HCT116 (cell line): ENCODE data around the gene COMMD1. TPM values are rescaled to one million over a fixed set of nuclear protein-coding genes. Genes with fewer than 3 reads are reported as not detected.

Experiments used
- ATAC-seq: fragments of 200-7000 bp; cut with Tn5 transposase; 2 replicates; pipeline ENCODE4 v1.9.1; 2020; ENCODE audit warnings: mild to moderate bottlenecking, moderate library complexity
- BruUV-seq: library from RNA; stranded (reverse); fragments of 400-500 nt; replicated peaks from 2 replicates; lab custom pipeline; 2021; lab: Mats Ljungman, UMichigan
- CTCF ChIA-PET: fragments of 300-600 bp; sonication (Branson Sonifier 250); formaldehyde crosslinking; loops from one replicate; lab custom pipeline; 2021; ENCODE audit warnings: antibody characterized with exemption; lab: Charles Lee
- POLR2A ChIA-PET: fragments of 300-600, 350-600 bp; sonication (Branson Sonifier 250); formaldehyde crosslinking; loops from one replicate; lab custom pipeline; 2021; ENCODE audit warnings: antibody characterized with exemption; lab: Charles Lee
- RAD21 ChIA-PET, 2 experiments: fragments of 300-600 bp; sonication (Branson Sonifier 250); formaldehyde crosslinking; loops; one replicate each; lab custom pipeline; 2023; ENCODE audit warnings: low total read pairs in 2 of 2; ENCODE audit not compliant: uncharacterized antibody in 2 of 2, unreplicated experiment in 2 of 2, low non-redundant PET in 1 of 2; lab: Charles Lee
- DNase-seq: peaks from one replicate; pipeline ENCODE4 v3.0.0-alpha.2; 2010; ENCODE audit warnings: low read depth, low spot score
- H2AFZ ChIP-seq: fragments of 200-600 bp; shearing (Covaris generic), sonication (generic); 2 replicates; pipeline ENCODE4 v1.6.1; 2017; ENCODE audit warnings: low read depth, mixed run types, mixed read lengths, antibody characterized with exemption, low read length; ENCODE audit not compliant: poor library complexity, severe bottlenecking
- H3K27ac ChIP-seq: 2 replicates; pipeline ENCODE4 v1.5.1; 2012; ENCODE audit warnings: low read depth, low read length
- H3K27me3 ChIP-seq: fragments of 200-600 bp; sonication (generic); 2 replicates; pipeline ENCODE4 v1.6.1; 2016; ENCODE audit warnings: mixed run types, low read length, mixed read lengths; ENCODE audit not compliant: insufficient read depth
- H3K36me3 ChIP-seq, 2 experiments: fragments of 200-500 bp in 1 of 2; fragments of 200-600 bp in 1 of 2; sonication (Bioruptor generic) in 1 of 2; sonication (generic) in 1 of 2; 2 replicates each; pipeline versions ENCODE4 v1.5.1 to v1.6.1; 2014 to 2016; ENCODE audit warnings: low read length in 2 of 2, inconsistent platforms in 1 of 2, mixed read lengths in 1 of 2, mixed run types in 1 of 2; ENCODE audit not compliant: insufficient read depth in 2 of 2, control insufficient read depth in 1 of 2
- H3K4me1 ChIP-seq, 2 experiments: fragments of 200-600 bp in 1 of 2; sonication (generic) in 1 of 2; 2 replicates each; pipeline versions ENCODE4 v1.5.1 to v1.6.1; 2012 to 2017; ENCODE audit warnings: low read length in 2 of 2, inconsistent platforms in 1 of 2, mild to moderate bottlenecking in 1 of 2, mixed read lengths in 1 of 2, mixed run types in 1 of 2, moderate library complexity in 1 of 2; ENCODE audit not compliant: insufficient read depth in 2 of 2, control insufficient read depth in 1 of 2
- H3K4me2 ChIP-seq: fragments of 200-600 bp; sonication (generic); 2 replicates; pipeline ENCODE4 v1.6.1; 2017; ENCODE audit warnings: mixed run types, low read length, mixed read lengths
- H3K4me3 ChIP-seq, 2 experiments: fragments of 200-600 bp in 1 of 2; sonication (generic) in 1 of 2; replicated peaks in 1 of 2; 2 replicates each; pipeline ENCODE4 v1.5.1; 2011 to 2016; ENCODE audit warnings: low read length in 2 of 2, control low read depth in 1 of 2, low read depth in 1 of 2, mild to moderate bottlenecking in 1 of 2, mixed read lengths in 1 of 2, mixed run types in 1 of 2
- H3K79me2 ChIP-seq: fragments of 200-600 bp; sonication (generic); 2 replicates; pipeline ENCODE4 v1.6.1; 2017; ENCODE audit warnings: mild to moderate bottlenecking, mixed run types, low read length, moderate library complexity, mixed read lengths; ENCODE audit not compliant: insufficient read depth
- H3K9ac ChIP-seq: fragments of 200-600 bp; sonication (generic); 2 replicates; pipeline ENCODE4 v1.6.1; 2016; ENCODE audit warnings: low read length, mixed read lengths
- H3K9me2 ChIP-seq: fragments of 200-600 bp; sonication (generic), shearing (Covaris generic); 2 replicates; pipeline ENCODE4 v1.6.1; 2017; ENCODE audit warnings: mixed run types, mild to moderate bottlenecking, moderate library complexity; ENCODE audit not compliant: insufficient read depth
- H3K9me3 ChIP-seq, 2 experiments: fragments of 200-500 bp in 1 of 2; fragments of 200-600 bp in 1 of 2; sonication (Bioruptor generic) in 1 of 2; sonication (generic) in 1 of 2; 2 replicates each; pipeline ENCODE4 v1.6.1; 2014 to 2017; ENCODE audit warnings: low read length in 2 of 2, mixed read lengths in 2 of 2, inconsistent platforms in 1 of 2, low read depth in 1 of 2, mild to moderate bottlenecking in 1 of 2, mixed run types in 1 of 2, moderate library complexity in 1 of 2; ENCODE audit not compliant: control insufficient read depth in 1 of 2, insufficient read depth in 1 of 2
- H4K20me1 ChIP-seq: fragments of 200-600 bp; sonication (generic), shearing (Covaris generic); 2 replicates; pipeline ENCODE4 v1.6.1; 2017; ENCODE audit warnings: mixed run types, mild to moderate bottlenecking, moderate library complexity; ENCODE audit not compliant: insufficient read depth
- ATF3 ChIP-seq: IDR thresholded peaks from 2 replicates; pipeline ENCODE4 v1.6.1; 2012
- CBX3 ChIP-seq: IDR thresholded peaks from 2 replicates; pipeline ENCODE4 v1.6.1; 2012; ENCODE audit warnings: low read depth
- CEBPB ChIP-seq: IDR thresholded peaks from 2 replicates; pipeline ENCODE4 v1.6.1; 2012; ENCODE audit warnings: low read depth
- EGR1 ChIP-seq: IDR thresholded peaks from 2 replicates; pipeline ENCODE4 v1.6.1; 2012; ENCODE audit warnings: low read depth
- ELF1 ChIP-seq: IDR thresholded peaks from 2 replicates; pipeline ENCODE4 v1.6.1; 2012; ENCODE audit warnings: low read depth, borderline replicate concordance
- EZH2phosphoT487 ChIP-seq: fragments of 200-600 bp; IDR thresholded peaks from 2 replicates; pipeline ENCODE4 v1.6.1; 2018; ENCODE audit warnings: antibody characterized with exemption, borderline replicate concordance
- FOSL1 ChIP-seq: IDR thresholded peaks from 2 replicates; pipeline ENCODE4 v1.6.1; 2012; ENCODE audit warnings: low read depth
- MAX ChIP-seq: IDR thresholded peaks from 2 replicates; pipeline ENCODE4 v1.6.1; 2012
- POLR2A ChIP-seq: IDR thresholded peaks from 2 replicates; pipeline ENCODE4 v1.7.0; 2011; ENCODE audit warnings: borderline replicate concordance; ENCODE audit not compliant: insufficient read depth, insufficient read length; ENCODE audit errors: extremely low read depth
- POLR2AphosphoS5 ChIP-seq: IDR thresholded peaks from 2 replicates; pipeline ENCODE4 v1.6.1; 2011; ENCODE audit warnings: mild to moderate bottlenecking, low read depth, low read length, moderate library complexity
- REST ChIP-seq: IDR thresholded peaks from 2 replicates; pipeline ENCODE4 v1.6.1; 2012; ENCODE audit warnings: low read depth
- SIN3A ChIP-seq: IDR thresholded peaks from 2 replicates; pipeline ENCODE4 v1.6.1; 2012; ENCODE audit warnings: low read depth
- SP1 ChIP-seq: IDR thresholded peaks from 2 replicates; pipeline ENCODE4 v1.6.1; 2012; ENCODE audit warnings: low read depth
- SRF ChIP-seq: IDR thresholded peaks from 2 replicates; pipeline ENCODE4 v1.6.1; 2012; ENCODE audit warnings: low read depth
- TCF7L2 ChIP-seq: IDR thresholded peaks from 2 replicates; pipeline ENCODE4 v1.7.0; 2011; ENCODE audit warnings: borderline replicate concordance, inconsistent platforms; ENCODE audit not compliant: insufficient read depth, insufficient read length; ENCODE audit errors: extremely low read depth
- ZFX ChIP-seq: fragments of 450-650 bp; IDR thresholded peaks from 2 replicates; pipeline ENCODE4 v1.6.1; 2017
- ZNF274 ChIP-seq: fragments of 200-500 bp; sonication (Bioruptor generic); IDR thresholded peaks from 2 replicates; pipeline ENCODE4 v1.6.1; 2014; ENCODE audit warnings: mild to moderate bottlenecking, low read depth, low read length, inconsistent platforms
- intact Hi-C: fragments of 100-400 bp; cut with micrococcal nuclease; formaldehyde crosslinking; loops from 2 replicates; pipeline ENCODE4 v1.10.0; 2022
- total RNA-seq: library from RNA; stranded (reverse); gene quantifications from one replicate; pipeline ENCODE4 v1.2.1, GENCODE V29; 2021; ENCODE audit not compliant: unreplicated experiment

COMMD1 gene
- total RNA-seq, 1 experiment from 2014 or later = 16.1 TPM

GRCh38 chr2:61993422-61994024 is 88.0 kb downstream of the COMMD1 start (continued):
- no peak for TF ChIP-seq REST
- TF ChIP-seq, all 23 proteins: peak for 2

DNA sequence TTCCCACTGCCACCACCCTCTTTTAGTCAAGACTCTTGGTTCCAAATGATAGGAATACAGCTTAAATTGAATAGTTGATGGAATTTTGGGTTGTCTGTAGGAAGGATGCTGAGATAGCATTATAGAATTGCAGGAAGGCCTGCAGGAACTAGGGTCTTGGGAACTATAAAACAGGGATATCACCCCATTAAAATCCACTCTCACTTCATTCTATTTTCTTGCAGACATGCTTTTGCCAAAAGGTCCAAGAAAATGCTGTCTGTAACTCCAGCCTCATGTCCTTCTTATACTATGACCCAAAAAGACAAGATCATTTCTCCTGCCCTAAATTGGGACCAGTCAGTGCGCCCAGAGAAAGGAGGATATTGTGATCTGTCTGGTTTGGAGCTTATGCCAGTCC is 89.1 kb downstream of the COMMD1 start:
- H3K9me3 ChIP-seq = no peaks in the 10 kb centered on the region
- H3K4me2 ChIP-seq = no peak overlapping the region
- ChIA-PET POLR2A (interaction anchor here (2.1 kb wide), 1 partner anchor 416 kb away, joined by 7 read pairs; no protein-coding TSS in a partner anchor), RAD21 (no interaction called here), CTCF (interaction anchor here (3.6 kb wide), 1 partner anchor 416 kb away, joined by 53 read pairs; no protein-coding TSS in a partner anchor)
- intact Hi-C loops = loop anchor here (5.0 to 10.0 kb wide), 2 partner anchors 310 to 778 kb away; no protein-coding TSS in a partner anchor
- BruUV-seq = no TSS peak
- DNase-seq (no peak), ATAC-seq (no peak)
- no peak overlapping the region for H3K9ac ChIP-seq
- no peak overlapping the region for H3K27ac ChIP-seq
- no peaks in the 10 kb centered on the region for H3K9me2 ChIP-seq
- H4K20me1 ChIP-seq = no peaks in the 10 kb centered on the region
- no peaks in the 10 kb centered on the region for H3K27me3 ChIP-seq
- H3K36me3 ChIP-seq = no peaks in the 10 kb centered on the region
- no peak overlapping the region for H2AFZ ChIP-seq
- no peaks in the 10 kb centered on the region for H3K4me1 ChIP-seq
- no peak overlapping the region for H3K4me3 ChIP-seq
- H3K79me2 ChIP-seq = no peaks in the 10 kb centered on the region
- TF ChIP-seq CBX3 (no peak), REST (no peak), EZH2phosphoT487 (no peak), TCF7L2 (no peak), CEBPB (no peak), SIN3A (no peak), ZNF274 (no peak), ELF1 (no peak), ZFX (no peak), SRF (no peak), POLR2A (no peak), MAX (no peak), EGR1 (no peak), POLR2AphosphoS5 (no peak), ATF3 (no peak), FOSL1 (no peak), SP1 (no peak)
